Putamen (tissue), 1 donor: ENCODE measurements around the gene ITGB6.

Experiments used
- DNase-seq: peaks from one replicate; pipeline ENCODE4 v3.0.0-alpha.2; 2016; ENCODE audit warnings: low spot score

ITGB6 gene

GRCh38 chr2:160221391-160222276 lies 21.6 kb upstream of the ITGB6 start:
- DNase-seq: no peak

GRCh38 chr2:160220545-160221009 lies 20.5 kb upstream of the ITGB6 start:
- DNase-seq: peak; percentile 26

- DNase-seq: no peak
Measured at GRCh38 chr2:160220026-160220425, 20.0 kb upstream of the ITGB6 start.

GRCh38 chr2:160214461-160215445 lies 14.7 kb upstream of the ITGB6 start:
- DNase-seq: no peak

DNA sequence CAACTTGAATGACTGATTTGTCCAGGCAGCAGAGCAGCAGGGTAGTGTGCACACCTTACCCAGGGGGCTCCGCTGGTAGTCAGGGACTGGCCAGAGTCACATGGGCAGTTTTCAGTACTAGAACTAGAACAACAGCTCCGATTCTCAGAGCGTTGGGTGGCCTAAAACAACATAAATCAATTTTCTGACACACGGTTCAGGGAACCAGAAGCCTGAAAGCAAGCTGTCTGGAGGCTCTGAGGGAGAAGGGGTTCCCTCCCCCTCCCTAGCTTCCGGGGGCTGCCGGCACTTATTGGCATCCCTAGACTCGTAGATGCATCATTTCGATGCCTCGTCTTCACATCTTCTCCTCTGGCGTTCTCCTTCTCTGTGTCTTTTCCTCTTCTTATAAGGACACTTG lies 13.4 kb upstream of the ITGB6 start:
- no peak for DNase-seq

DNA sequence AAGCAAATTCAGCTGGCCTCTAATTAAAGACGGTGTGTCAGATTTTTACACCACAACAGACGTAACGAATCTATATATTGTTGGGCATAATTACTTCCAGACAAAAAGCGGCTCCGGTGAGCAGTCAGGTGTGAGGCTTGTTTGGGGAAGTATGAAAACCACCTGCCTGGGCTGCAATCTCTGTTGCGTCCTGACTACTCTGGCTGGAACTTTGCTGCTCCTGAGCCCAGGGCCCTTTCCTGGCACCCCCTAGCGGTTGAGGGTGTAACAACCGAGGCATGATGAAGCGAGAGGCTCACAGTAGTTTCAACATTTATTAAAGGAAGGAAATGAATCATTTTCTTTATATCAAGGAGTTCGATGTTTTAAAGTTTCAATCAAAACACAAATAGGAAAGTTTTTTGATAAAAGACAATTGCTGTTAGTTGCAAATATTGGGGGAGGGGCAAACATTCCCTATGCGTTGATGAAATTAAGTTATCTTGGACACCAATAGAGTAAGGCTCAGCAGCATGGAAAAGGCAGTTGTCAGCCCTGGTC lies 10.6 kb upstream of the ITGB6 start:
- DNase-seq: no peak

DNA sequence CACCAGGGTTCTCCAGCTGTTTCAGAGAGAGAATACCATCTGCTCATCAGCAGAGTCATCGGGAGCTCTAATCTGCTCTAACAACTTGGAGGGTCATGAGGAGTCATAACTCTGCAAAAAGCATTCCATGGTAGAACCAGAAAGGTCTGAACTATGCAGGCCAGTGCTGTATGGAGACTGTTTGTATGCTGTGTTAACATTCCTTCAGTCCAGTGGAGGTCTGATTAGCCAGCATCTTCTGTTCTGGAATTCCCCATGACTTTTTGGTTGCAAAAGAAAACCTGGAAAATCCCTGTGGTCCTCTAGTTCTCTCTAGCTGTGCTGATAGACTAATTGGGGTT lies 9.4 kb upstream of the ITGB6 start:
- DNase-seq: no peak

GRCh38 chr2:160208655-160209515 lies 8.8 kb upstream of the ITGB6 start:
- no peak for DNase-seq

- DNase-seq: no peak
Measured at GRCh38 chr2:160207804-160208654, 8.0 kb upstream of the ITGB6 start.

- no peak for DNase-seq
Measured at GRCh38 chr2:160207271-160207670, 7.2 kb upstream of the ITGB6 start.

DNA sequence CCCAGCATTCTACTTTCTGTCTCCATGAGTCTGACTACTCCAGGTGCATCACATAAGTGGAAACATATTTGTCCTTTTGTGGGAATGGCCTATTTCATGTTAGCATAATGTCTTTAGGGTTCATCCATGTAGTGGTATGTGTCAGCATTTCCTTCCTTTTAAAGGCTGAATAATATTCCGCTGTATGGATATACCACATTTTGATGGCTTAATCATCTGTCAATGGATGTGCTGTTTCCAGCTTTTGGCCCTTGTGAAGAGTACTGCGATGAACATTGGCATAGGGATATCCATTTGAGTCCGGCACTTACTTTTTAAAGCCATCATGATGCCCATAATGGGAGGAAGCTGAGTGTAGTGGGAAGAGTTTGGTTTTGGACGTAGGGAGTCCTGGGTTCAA lies 6.4 kb upstream of the ITGB6 start:
- DNase-seq: no peak

DNA sequence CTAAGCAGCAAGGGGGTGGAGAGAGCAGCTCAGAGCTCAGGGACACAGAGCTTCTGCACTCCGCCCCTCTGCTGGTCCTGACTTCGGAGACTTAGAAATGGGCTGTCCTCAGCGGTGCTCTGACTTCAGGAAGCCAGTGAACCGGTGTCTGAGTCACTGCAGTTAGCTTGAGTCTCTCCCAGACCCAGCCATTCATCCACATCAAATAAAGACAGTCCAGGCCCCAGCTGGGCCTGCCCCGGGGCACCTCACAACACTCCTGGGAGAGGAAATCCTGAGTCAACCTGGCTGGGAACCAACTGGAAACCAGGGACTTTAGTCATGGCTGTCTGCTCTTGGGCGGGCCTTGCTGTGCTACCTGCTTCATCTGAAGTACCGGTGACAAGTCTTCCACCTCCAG lies 5.4 kb upstream of the ITGB6 start:
- no peak for DNase-seq

GRCh38 chr2:160203422-160203821 lies 3.4 kb upstream of the ITGB6 start:
- no peak for DNase-seq

GRCh38 chr2:160203007-160203406 lies 2.9 kb upstream of the ITGB6 start:
- no peak for DNase-seq

GRCh38 chr2:160201849-160202539 lies 1.9 kb upstream of the ITGB6 start:
- DNase-seq: no peak

GRCh38 chr2:160200921-160201320 lies 849 bp upstream of the ITGB6 start:
- no peak for DNase-seq

DNA sequence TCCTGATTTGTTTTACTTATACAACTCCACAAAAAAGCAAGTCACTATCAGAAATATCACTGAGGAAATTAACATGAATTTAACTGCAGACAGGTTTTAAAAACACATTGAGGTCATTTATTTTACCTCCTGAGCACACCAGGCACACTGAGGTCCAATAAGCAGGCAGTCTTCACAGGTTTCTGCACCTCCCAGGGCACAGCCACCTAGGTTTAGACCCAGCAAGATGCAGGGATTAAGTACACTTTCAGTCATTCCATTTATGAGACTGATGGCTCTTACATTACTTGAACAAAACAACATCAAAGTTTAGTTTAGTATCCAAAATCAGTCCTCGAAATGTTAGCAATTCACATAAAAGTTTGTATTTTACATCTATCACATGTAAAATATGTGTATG lies 1.0 kb downstream of the ITGB6 start:
- no peak for DNase-seq

DNA sequence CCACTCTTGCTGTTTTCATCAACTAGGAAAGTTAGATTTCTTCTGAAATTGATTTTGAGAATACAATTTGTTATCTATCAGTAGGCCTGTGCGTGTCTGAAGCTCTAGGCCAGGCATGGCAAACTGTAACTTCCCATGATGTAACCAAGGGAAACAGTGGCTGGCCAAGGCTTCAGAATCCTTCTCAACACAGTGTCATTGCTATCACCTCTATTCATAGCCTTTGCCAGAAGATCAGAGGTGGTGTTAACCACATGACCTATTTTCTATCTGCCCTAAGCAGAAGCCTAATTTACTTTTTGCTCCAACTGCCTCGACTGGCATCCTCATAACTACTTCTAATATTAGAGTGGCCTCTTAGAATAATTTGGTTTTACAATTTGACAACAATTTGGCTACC lies 2.5 kb downstream of the ITGB6 start:
- no peak for DNase-seq

DNA sequence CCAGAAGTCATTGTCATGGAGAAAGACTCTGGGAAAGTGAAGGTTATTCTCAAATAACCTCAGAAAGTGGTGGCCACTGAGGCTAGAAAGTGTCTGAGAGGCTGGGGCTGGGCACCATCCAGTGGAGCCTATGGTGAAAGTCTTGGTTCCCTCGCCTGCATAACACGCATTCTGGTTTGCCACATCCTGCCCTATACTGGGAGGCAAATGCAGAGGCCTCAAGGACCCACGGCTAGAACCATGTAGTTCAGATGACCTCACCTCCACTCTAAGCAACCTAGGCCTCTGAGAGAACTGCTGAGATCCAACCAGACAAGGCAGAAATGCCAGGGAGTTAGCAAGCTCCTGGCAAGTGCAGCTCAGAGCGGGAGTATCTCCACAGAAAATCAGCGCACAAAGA lies 5.1 kb downstream of the ITGB6 start:
- DNase-seq: no peak

- DNase-seq: no peak
Measured at GRCh38 chr2:160194351-160194750, 5.7 kb downstream of the ITGB6 start.
